ENCODE data around the gene PTPRT. TPM values are rescaled to one million over a fixed set of nuclear protein-coding genes. Genes with fewer than 3 reads are reported as not detected.

The PTPRT gene
- total RNA-seq, 1 donor from 2014 or later: not detected

GRCh38 chr20:42846784-42847490 lies 342.8 kb downstream of the PTPRT start:
- H3K9me3 ChIP-seq: no peaks in the 10 kb centered on the region
- H3K4me1 ChIP-seq: no peaks in the 10 kb centered on the region
- no peak overlapping the region for H3K4me3 ChIP-seq
- H3K27me3 ChIP-seq: no peaks in the 10 kb centered on the region
- intact Hi-C loops (cut with DNase I): no loop called here
- no peaks in the 10 kb centered on the region for H3K36me3 ChIP-seq
- no peak overlapping the region for H3K27ac ChIP-seq
- DNase-seq (ENCODE audit: extremely low spot score in 2 of 2): no peak
- no peak for TF ChIP-seq CTCF (IDR thresholded peaks at IDR 0.05)
- no peak for TF ChIP-seq POLR2A (IDR thresholded peaks at IDR 0.05)
- no peak for TF ChIP-seq POLR2AphosphoS5 (IDR thresholded peaks at IDR 0.05; ENCODE audit: insufficient read depth in 1 of 2, low read depth in 1 of 2)

GRCh38 chr20:42844751-42845150 lies 345.0 kb downstream of the PTPRT start:
- intact Hi-C loops (cut with DNase I): no loop called here
- H3K36me3 ChIP-seq: no peaks in the 10 kb centered on the region
- H3K27ac ChIP-seq: no peak overlapping the region
- no peaks in the 10 kb centered on the region for H3K27me3 ChIP-seq
- no peak overlapping the region for H3K4me3 ChIP-seq
- TF ChIP-seq POLR2A (IDR thresholded peaks at IDR 0.05) (no peak), CTCF (IDR thresholded peaks at IDR 0.05) (no peak), POLR2AphosphoS5 (IDR thresholded peaks at IDR 0.05; ENCODE audit: insufficient read depth in 1 of 2, low read depth in 1 of 2) (no peak)
- no peaks in the 10 kb centered on the region for H3K9me3 ChIP-seq
- no peak for DNase-seq (ENCODE audit: extremely low spot score in 2 of 2)
- no peaks in the 10 kb centered on the region for H3K4me1 ChIP-seq

GRCh38 chr20:42837456-42837855 lies 352.2 kb downstream of the PTPRT start:
- no peak overlapping the region for H3K4me3 ChIP-seq
- no peak overlapping the region for H3K27ac ChIP-seq
- DNase-seq (ENCODE audit: extremely low spot score in 2 of 2): no peak
- intact Hi-C loops (cut with DNase I): no loop called here
- no peaks in the 10 kb centered on the region for H3K4me1 ChIP-seq
- TF ChIP-seq POLR2AphosphoS5 (IDR thresholded peaks at IDR 0.05; ENCODE audit: insufficient read depth in 1 of 2, low read depth in 1 of 2) (no peak), POLR2A (IDR thresholded peaks at IDR 0.05) (no peak), CTCF (IDR thresholded peaks at IDR 0.05) (no peak)
- H3K36me3 ChIP-seq: no peaks in the 10 kb centered on the region
- no peaks in the 10 kb centered on the region for H3K27me3 ChIP-seq
- H3K9me3 ChIP-seq: no peaks in the 10 kb centered on the region

GRCh38 chr20:42836339-42836738 lies 353.4 kb downstream of the PTPRT start:
- intact Hi-C loops (cut with DNase I): no loop called here
- Histone ChIP-seq H3K4me1 (no peaks in the 10 kb centered on the region), H3K9me3 (no peaks in the 10 kb centered on the region), H3K4me3 (no peak overlapping the region), H3K27me3 (no peaks in the 10 kb centered on the region), H3K36me3 (no peaks in the 10 kb centered on the region), H3K27ac (no peak overlapping the region)
- TF ChIP-seq POLR2AphosphoS5 (IDR thresholded peaks at IDR 0.05; ENCODE audit: insufficient read depth in 1 of 2, low read depth in 1 of 2) (no peak), CTCF (IDR thresholded peaks at IDR 0.05) (no peak), POLR2A (IDR thresholded peaks at IDR 0.05) (no peak)
- no peak for DNase-seq (ENCODE audit: extremely low spot score in 2 of 2)

- DNase-seq (ENCODE audit: extremely low spot score in 2 of 2): no peak
- no peak overlapping the region for H3K27ac ChIP-seq
Observed at GRCh38 chr20:42807876-42808275, 381.8 kb downstream of the PTPRT start.

More at GRCh38 chr20:42807876-42808275, 381.8 kb downstream of the PTPRT start:
- intact Hi-C loops (cut with DNase I): no loop called here
- no peaks in the 10 kb centered on the region for H3K9me3 ChIP-seq
- H3K36me3 ChIP-seq: no peaks in the 10 kb centered on the region
- no peaks in the 10 kb centered on the region for H3K27me3 ChIP-seq
- no peak for TF ChIP-seq POLR2A (IDR thresholded peaks at IDR 0.05)
- TF ChIP-seq POLR2AphosphoS5 (IDR thresholded peaks at IDR 0.05; ENCODE audit: insufficient read depth in 1 of 2, low read depth in 1 of 2): no peak
- no peak for TF ChIP-seq CTCF (IDR thresholded peaks at IDR 0.05)
- H3K4me1 ChIP-seq: no peaks in the 10 kb centered on the region
- H3K4me3 ChIP-seq: no peak overlapping the region
